ENCODE measurements around the gene EXTL2. TPM values are rescaled to one million over a fixed set of nuclear protein-coding genes. Genes with fewer than 3 reads are reported as not detected.
"Not testable (repeated sequence)": the region's sequence is repeated elsewhere in the genome, so short reads cannot be mapped to it uniquely, and the experiment has no call there.

Gene EXTL2
- total and polyA plus RNA-seq, 7 donors = 1.4 to 20.3 (median 13.3) TPM

DNA sequence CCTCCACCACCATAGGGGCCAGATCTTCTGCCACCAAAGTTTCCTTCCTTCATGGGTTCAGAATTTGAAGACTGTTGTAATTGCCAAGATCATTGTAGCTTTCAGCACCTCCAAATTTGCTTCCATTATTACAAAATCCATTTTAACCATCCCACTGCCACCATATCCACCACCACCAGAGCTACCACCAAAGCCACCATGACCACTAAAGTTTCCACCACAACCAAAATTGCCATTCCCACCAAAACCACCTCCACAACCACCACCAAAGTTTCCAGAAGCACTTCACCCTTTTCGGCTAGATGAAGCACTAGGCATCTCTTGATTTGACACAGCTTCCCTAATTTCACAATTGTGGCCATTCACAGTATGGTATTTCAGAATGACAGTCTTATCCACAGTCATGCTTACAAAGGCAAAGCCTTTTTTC lies 46.5 kb upstream of the EXTL2 start:
- Histone ChIP-seq H3K4me3 (no peak overlapping the region), H3K27ac (no peak overlapping the region), H3K9me3 (no peaks in the 10 kb centered on the region), H3K27me3 (no peaks in the 10 kb centered on the region), H3K4me1 (no peaks in the 10 kb centered on the region), H3K36me3 (peaks cover 0 to 34% (median 0%) of the 10 kb centered on the region in 4 donors)
- intact Hi-C loops (cut with DNase I) = no loop called here
- TF ChIP-seq POLR2AphosphoS5 (IDR thresholded peaks at IDR 0.05) (no peak), POLR2A (IDR thresholded peaks at IDR 0.05) (no peak), EP300 (IDR thresholded peaks at IDR 0.05) (no peak)
- TF ChIP-seq, protein P1, sequence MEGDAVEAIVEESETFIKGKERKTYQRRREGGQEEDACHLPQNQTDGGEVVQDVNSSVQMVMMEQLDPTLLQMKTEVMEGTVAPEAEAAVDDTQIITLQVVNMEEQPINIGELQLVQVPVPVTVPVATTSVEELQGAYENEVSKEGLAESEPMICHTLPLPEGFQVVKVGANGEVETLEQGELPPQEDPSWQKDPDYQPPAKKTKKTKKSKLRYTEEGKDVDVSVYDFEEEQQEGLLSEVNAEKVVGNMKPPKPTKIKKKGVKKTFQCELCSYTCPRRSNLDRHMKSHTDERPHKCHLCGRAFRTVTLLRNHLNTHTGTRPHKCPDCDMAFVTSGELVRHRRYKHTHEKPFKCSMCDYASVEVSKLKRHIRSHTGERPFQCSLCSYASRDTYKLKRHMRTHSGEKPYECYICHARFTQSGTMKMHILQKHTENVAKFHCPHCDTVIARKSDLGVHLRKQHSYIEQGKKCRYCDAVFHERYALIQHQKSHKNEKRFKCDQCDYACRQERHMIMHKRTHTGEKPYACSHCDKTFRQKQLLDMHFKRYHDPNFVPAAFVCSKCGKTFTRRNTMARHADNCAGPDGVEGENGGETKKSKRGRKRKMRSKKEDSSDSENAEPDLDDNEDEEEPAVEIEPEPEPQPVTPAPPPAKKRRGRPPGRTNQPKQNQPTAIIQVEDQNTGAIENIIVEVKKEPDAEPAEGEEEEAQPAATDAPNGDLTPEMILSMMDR (IDR thresholded peaks at IDR 0.05) = no peak
- DNase-seq = no peak
- WGBS, 2 donors = 64 to 91% methylated on average over 1 of the region's 1 CpG

DNA sequence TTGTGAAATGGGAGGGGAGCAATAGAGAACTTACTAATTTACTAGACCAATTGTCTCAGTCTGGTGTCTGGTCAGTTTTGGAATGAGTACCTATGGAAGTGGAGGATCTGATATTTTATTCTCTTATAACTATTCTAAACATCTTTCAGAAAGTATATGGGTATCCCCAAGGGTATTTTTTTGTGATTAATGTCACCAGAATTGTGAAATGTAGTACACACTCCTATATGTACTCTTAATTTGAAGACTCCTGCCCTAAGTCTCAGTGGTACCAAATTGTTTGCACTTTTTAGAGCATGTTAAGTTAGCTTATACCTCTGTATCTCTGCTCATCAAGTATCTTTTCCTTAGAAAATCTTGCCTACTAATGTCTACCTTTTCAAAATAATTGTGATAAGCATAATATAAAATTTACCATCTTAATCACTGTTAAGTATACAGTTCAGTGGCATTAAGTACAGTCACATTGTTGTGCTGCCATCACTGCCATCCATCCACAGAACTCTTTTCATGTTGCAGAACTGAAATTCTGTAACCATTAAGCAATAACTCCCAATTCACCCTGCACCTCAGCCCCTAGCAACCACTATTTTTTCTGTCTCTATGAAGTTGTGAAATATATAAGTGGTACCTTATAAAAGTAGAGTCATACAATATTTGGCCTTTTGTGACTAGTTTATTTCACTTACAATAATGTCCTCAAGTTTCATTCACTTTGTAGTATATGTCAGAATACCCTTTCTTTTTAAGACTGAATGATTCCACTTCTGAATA lies 41.7 kb upstream of the EXTL2 start:
- Histone ChIP-seq H3K4me3 (no peak overlapping the region), H3K4me1 (no peaks in the 10 kb centered on the region), H3K27me3 (no peaks in the 10 kb centered on the region), H3K36me3 (peaks cover 0 to 20% (median 0%) of the 10 kb centered on the region in 4 donors), H3K9me3 (no peaks in the 10 kb centered on the region), H3K27ac (no peak overlapping the region)
- no peak for TF ChIP-seq EP300 (IDR thresholded peaks at IDR 0.05)
- TF ChIP-seq POLR2A (IDR thresholded peaks at IDR 0.05) = no peak
- no peak for TF ChIP-seq POLR2AphosphoS5 (IDR thresholded peaks at IDR 0.05)
- TF ChIP-seq, protein P1 (IDR thresholded peaks at IDR 0.05) = no peak
- intact Hi-C loops (cut with DNase I) = no loop called here
- no peak for DNase-seq

DNA sequence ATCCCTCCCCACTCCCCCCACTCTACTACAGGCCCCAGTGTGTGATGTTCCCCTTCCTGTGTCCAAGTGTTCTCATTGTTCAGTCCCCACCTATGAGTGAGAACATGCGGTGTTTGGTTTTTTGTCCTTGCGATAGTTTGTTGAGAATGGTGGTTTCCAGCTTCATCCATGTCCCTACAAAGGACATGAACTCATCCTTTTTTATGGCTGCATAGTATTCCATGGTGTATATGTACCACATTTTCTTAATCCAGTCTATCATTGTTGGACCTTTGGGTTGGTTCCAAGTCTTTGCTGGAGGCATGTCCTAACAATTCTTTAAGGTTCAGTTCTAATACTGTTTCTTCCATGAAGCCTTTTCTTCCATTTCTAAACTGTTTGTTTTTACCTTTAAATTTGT lies 38.9 kb upstream of the EXTL2 start:
- intact Hi-C loops (cut with DNase I); DNase-seq; H3K4me1 ChIP-seq; H3K27me3 ChIP-seq; H3K36me3 ChIP-seq; H3K9me3 ChIP-seq; H3K27ac ChIP-seq; H3K4me3 ChIP-seq: not testable (repeated sequence)
- WGBS, 2 donors = 98 to 100% methylated on average over 2 of the region's 2 CpGs

DNA sequence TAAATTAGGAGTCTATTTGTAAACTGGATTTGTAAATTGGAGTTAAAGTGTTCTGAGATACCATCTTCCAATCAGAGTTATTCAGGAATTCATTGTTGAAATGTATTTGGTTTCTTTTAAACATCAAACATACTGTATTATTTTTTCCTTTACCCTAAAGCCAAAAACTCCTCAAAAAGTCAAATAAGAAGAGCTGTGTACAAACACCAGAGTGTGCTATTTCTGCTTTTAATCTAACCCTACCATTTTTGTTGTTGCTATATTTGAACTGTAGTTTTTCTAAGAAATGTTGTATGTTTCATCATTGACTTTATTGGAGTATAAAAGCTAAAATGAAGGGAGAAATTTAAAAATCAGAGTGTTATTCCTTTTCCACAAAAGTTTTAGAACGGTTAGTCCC lies 37.1 kb upstream of the EXTL2 start:
- no peak overlapping the region for H3K27ac ChIP-seq
- intact Hi-C loops (cut with DNase I) = no loop called here
- H3K4me3 ChIP-seq = no peak overlapping the region
- 88 to 94% methylated on average over 1 of the region's 1 CpG for WGBS, 2 donors
- no peaks in the 10 kb centered on the region for H3K27me3 ChIP-seq
- TF ChIP-seq POLR2AphosphoS5 (IDR thresholded peaks at IDR 0.05) (no peak), EP300 (IDR thresholded peaks at IDR 0.05) (no peak), POLR2A (IDR thresholded peaks at IDR 0.05) (no peak)
- TF ChIP-seq, protein P1 (IDR thresholded peaks at IDR 0.05) = no peak
- H3K9me3 ChIP-seq = no peaks in the 10 kb centered on the region
- peaks cover 0 to 3% (median 0%) of the 10 kb centered on the region in 4 donors for H3K36me3 ChIP-seq
- no peaks in the 10 kb centered on the region for H3K4me1 ChIP-seq
- no peak for DNase-seq

DNA sequence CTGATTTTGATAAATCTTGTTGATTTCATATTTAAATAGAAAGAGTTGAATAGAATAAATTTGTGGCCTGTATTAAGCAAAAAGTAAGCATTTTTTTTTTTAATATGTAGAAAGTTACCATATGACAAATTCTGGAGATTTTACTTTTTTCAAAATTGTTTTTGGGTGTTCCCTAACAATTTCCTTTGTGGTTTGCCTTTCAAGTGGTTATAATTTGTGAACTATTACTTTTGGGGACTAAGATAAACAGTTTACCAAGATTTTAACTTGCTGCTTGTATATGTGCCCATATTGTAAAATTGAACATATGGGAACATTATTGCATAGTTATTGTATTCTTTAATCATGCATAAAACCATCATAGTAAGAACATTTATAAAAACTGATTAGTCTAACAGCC lies 35.9 kb upstream of the EXTL2 start:
- Histone ChIP-seq H3K4me3 (no peak overlapping the region), H3K27ac (no peak overlapping the region), H3K4me1 (no peaks in the 10 kb centered on the region), H3K9me3 (no peaks in the 10 kb centered on the region), H3K36me3 (peaks cover 0 to 15% (median 0%) of the 10 kb centered on the region in 4 donors), H3K27me3 (no peaks in the 10 kb centered on the region)
- TF ChIP-seq POLR2A (IDR thresholded peaks at IDR 0.05) (no peak), POLR2AphosphoS5 (IDR thresholded peaks at IDR 0.05) (no peak), EP300 (IDR thresholded peaks at IDR 0.05) (no peak)
- TF ChIP-seq, protein P1 (IDR thresholded peaks at IDR 0.05) = no peak
- DNase-seq = no peak
- intact Hi-C loops (cut with DNase I) = no loop called here
